ENCODE results near the gene DNAJC15. TPM values are rescaled to one million over a fixed set of nuclear protein-coding genes. Genes with fewer than 3 reads are reported as not detected.
A peak's percentile ranks its signal among the peaks of the same experiment; 100 is the strongest.

DNAJC15 gene
- polyA plus RNA-seq, 3 donors: 8.3 to 31.1 (median 22.0) TPM

DNA sequence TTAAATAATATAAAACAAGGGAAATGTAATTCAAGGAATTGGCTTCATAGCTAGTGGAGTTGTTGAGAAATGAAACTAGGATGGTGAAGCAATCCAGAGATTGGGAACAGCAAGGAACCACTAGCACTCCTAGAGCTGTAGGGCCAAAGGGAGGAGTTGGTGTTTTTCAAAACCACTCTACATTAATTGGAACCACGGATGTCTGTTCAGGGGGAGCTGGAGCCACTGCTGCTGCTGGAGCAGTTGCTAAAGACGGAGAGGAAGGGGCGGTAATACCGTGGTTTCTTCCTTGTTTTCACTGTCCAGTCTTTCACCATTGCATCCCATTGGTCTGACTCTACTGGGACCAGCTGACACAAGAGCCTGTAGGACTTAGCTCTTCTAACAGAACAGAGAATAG lies 8.5 kb downstream of the DNAJC15 start:
- DNase-seq: no peak
- Mint-ChIP-seq H3K36me3 (peaks cover 27 to 47% of the 10 kb centered on the region in 2 donors), H3K27ac (peak overlapping the region in 5 of 7 donors; percentile 38 to 57 (median 47)), H3K4me1 (peaks cover 25% of the 10 kb centered on the region), H3K27me3 (ENCODE audit: low read depth in 3 of 3) (no peaks in the 10 kb centered on the region), H3K4me3 (peak overlapping the region in 1 of 2 donors; percentile 60), H3K9me3 (peaks cover 0 to 6% (median 5%) of the 10 kb centered on the region in 7 donors)
- TF ChIP-seq, protein P1, sequence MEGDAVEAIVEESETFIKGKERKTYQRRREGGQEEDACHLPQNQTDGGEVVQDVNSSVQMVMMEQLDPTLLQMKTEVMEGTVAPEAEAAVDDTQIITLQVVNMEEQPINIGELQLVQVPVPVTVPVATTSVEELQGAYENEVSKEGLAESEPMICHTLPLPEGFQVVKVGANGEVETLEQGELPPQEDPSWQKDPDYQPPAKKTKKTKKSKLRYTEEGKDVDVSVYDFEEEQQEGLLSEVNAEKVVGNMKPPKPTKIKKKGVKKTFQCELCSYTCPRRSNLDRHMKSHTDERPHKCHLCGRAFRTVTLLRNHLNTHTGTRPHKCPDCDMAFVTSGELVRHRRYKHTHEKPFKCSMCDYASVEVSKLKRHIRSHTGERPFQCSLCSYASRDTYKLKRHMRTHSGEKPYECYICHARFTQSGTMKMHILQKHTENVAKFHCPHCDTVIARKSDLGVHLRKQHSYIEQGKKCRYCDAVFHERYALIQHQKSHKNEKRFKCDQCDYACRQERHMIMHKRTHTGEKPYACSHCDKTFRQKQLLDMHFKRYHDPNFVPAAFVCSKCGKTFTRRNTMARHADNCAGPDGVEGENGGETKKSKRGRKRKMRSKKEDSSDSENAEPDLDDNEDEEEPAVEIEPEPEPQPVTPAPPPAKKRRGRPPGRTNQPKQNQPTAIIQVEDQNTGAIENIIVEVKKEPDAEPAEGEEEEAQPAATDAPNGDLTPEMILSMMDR (IDR thresholded peaks at IDR 0.05): no peak
- Histone ChIP-seq H3K27ac (ENCODE audit: low read depth in 1 of 2, low read length in 2 of 2) (peak overlapping the region in 1 of 2 donors; percentile 15), H3K79me2 (ENCODE audit: insufficient read depth, low read length) (peaks cover 98% of the 10 kb centered on the region), H3K9me3 (replicated peaks in 1 of 2; ENCODE audit: control insufficient read depth in 1 of 2, insufficient read depth in 1 of 2, low read length in 2 of 2) (no peaks in the 10 kb centered on the region), H2AFZ (ENCODE audit: insufficient read depth, low read depth, low read length, poor library complexity, severe bottlenecking) (no peak overlapping the region), H3K4me1 (ENCODE audit: control insufficient read depth in 1 of 2, insufficient read depth in 2 of 2, low read length in 2 of 2) (peaks cover 5 to 7% of the 10 kb centered on the region in 2 donors), H3K9ac (ENCODE audit: insufficient read depth, low read length, poor library complexity, severe bottlenecking) (no peak overlapping the region), H3K4me2 (replicated peaks; ENCODE audit: extremely low read depth, low read length, poor library complexity, severe bottlenecking) (no peak overlapping the region), H4K20me1 (ENCODE audit: insufficient read depth, low read length) (peaks cover 25% of the 10 kb centered on the region), H3K4me3 (replicated peaks in 1 of 3; ENCODE audit: low read depth in 2 of 3, low read length in 3 of 3) (no peak overlapping the region), H3K27me3 (ENCODE audit: control insufficient read depth in 2 of 2, insufficient read depth in 2 of 2, low read length in 2 of 2) (no peaks in the 10 kb centered on the region), H3K36me3 (replicated peaks in 1 of 2; ENCODE audit: control insufficient read depth in 1 of 2, insufficient read depth in 2 of 2, low read length in 2 of 2) (peaks cover 10 to 45% of the 10 kb centered on the region in 2 donors)
- WGBS (ENCODE audit: insufficient coverage): 20% methylated on average over 1 of the region's 4 CpGs
- intact Hi-C loops (cut with micrococcal nuclease): no loop called here

DNA sequence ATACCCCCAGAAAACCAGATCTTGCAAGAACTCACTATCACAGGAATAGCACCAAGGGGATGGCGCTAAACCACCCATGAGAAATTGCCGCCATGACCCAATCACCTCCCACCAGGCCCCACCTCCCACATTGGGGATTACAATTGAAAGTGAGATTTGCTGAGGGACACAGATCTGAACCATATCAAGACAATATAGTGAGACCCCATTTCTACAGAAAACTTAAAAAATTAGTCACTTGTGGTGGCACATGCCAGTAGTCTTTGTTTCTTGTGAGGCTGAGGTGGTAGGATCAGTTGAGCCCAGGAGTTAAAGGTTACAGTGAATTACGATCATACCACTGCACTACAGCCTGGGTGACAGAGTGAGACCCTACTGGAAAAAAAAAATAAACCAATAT lies 9.7 kb downstream of the DNAJC15 start:
- Histone ChIP-seq H3K27ac (ENCODE audit: low read depth in 1 of 2, low read length in 2 of 2) (no peak overlapping the region), H2AFZ (ENCODE audit: insufficient read depth, low read depth, low read length, poor library complexity, severe bottlenecking) (no peak overlapping the region), H3K4me1 (ENCODE audit: control insufficient read depth in 1 of 2, insufficient read depth in 2 of 2, low read length in 2 of 2) (peaks cover 5 to 7% of the 10 kb centered on the region in 2 donors), H3K79me2 (ENCODE audit: insufficient read depth, low read length) (peaks cover 98% of the 10 kb centered on the region), H3K27me3 (ENCODE audit: control insufficient read depth in 2 of 2, insufficient read depth in 2 of 2, low read length in 2 of 2) (no peaks in the 10 kb centered on the region), H3K4me2 (replicated peaks; ENCODE audit: extremely low read depth, low read length, poor library complexity, severe bottlenecking) (no peak overlapping the region), H3K9me3 (replicated peaks in 1 of 2; ENCODE audit: control insufficient read depth in 1 of 2, insufficient read depth in 1 of 2, low read length in 2 of 2) (no peaks in the 10 kb centered on the region), H3K9ac (ENCODE audit: insufficient read depth, low read length, poor library complexity, severe bottlenecking) (no peak overlapping the region), H3K4me3 (replicated peaks in 1 of 3; ENCODE audit: low read depth in 2 of 3, low read length in 3 of 3) (no peak overlapping the region), H3K36me3 (replicated peaks in 1 of 2; ENCODE audit: control insufficient read depth in 1 of 2, insufficient read depth in 2 of 2, low read length in 2 of 2) (peaks cover 7 to 45% of the 10 kb centered on the region in 2 donors), H4K20me1 (ENCODE audit: insufficient read depth, low read length) (peaks cover 25% of the 10 kb centered on the region)
- WGBS (ENCODE audit: insufficient coverage): no CpG with 5 or more reads among the region's 3 CpGs
- no peak for DNase-seq
- H3K36me3 Mint-ChIP-seq: peaks cover 28 to 45% of the 10 kb centered on the region in 2 donors
- intact Hi-C loops (cut with micrococcal nuclease): no loop called here
- peaks cover 22% of the 10 kb centered on the region for H3K4me1 Mint-ChIP-seq
- no peak overlapping the region for H3K4me3 Mint-ChIP-seq
- peaks cover 0 to 6% (median 5%) of the 10 kb centered on the region in 7 donors for H3K9me3 Mint-ChIP-seq
- no peaks in the 10 kb centered on the region for H3K27me3 Mint-ChIP-seq (ENCODE audit: low read depth in 3 of 3)
- TF ChIP-seq, protein P1 (IDR thresholded peaks at IDR 0.05): no peak
- peak overlapping the region in 1 of 7 donors; percentile 75 for H3K27ac Mint-ChIP-seq
